Mucosa of rectum (tissue), 2 donors: ENCODE measurements around the gene XRCC3.

Experiments used
- H3K27ac ChIP-seq, 2 donors: one replicate each; pipeline ENCODE4 v1.7.0; 2013; ENCODE audit warnings: inconsistent platforms in 2 of 2, low read depth in 2 of 2, low read length in 2 of 2
- H3K27me3 ChIP-seq, 2 donors: one replicate each; pipeline ENCODE4 v1.7.0; 2013; ENCODE audit warnings: low read length in 2 of 2; ENCODE audit not compliant: control insufficient read depth in 2 of 2, insufficient read depth in 2 of 2
- H3K36me3 ChIP-seq, 2 donors: one replicate each; pipeline ENCODE4 v1.7.0; 2013; ENCODE audit warnings: low read length in 2 of 2; ENCODE audit not compliant: control insufficient read depth in 2 of 2, insufficient read depth in 2 of 2
- H3K4me1 ChIP-seq, 2 donors: one replicate each; pipeline ENCODE4 v1.7.0; 2013; ENCODE audit warnings: low read length in 2 of 2, mild to moderate bottlenecking in 1 of 2; ENCODE audit not compliant: control insufficient read depth in 2 of 2, insufficient read depth in 2 of 2
- H3K4me3 ChIP-seq, 2 donors: one replicate each; pipeline ENCODE4 v1.7.0; 2013; ENCODE audit warnings: low read length in 2 of 2
- H3K9ac ChIP-seq, 2 donors: one replicate each; pipeline ENCODE4 v1.7.0; 2013; ENCODE audit warnings: low read length in 2 of 2, low read depth in 1 of 2, mild to moderate bottlenecking in 1 of 2
- H3K9me3 ChIP-seq, 2 donors: one replicate each; pipeline ENCODE4 v1.7.0; 2013; ENCODE audit warnings: low read length in 2 of 2; ENCODE audit not compliant: control insufficient read depth in 2 of 2
- donor health status: healthy.
- donor health status: Normal muscosa, but diverticular disease.

XRCC3 gene

DNA sequence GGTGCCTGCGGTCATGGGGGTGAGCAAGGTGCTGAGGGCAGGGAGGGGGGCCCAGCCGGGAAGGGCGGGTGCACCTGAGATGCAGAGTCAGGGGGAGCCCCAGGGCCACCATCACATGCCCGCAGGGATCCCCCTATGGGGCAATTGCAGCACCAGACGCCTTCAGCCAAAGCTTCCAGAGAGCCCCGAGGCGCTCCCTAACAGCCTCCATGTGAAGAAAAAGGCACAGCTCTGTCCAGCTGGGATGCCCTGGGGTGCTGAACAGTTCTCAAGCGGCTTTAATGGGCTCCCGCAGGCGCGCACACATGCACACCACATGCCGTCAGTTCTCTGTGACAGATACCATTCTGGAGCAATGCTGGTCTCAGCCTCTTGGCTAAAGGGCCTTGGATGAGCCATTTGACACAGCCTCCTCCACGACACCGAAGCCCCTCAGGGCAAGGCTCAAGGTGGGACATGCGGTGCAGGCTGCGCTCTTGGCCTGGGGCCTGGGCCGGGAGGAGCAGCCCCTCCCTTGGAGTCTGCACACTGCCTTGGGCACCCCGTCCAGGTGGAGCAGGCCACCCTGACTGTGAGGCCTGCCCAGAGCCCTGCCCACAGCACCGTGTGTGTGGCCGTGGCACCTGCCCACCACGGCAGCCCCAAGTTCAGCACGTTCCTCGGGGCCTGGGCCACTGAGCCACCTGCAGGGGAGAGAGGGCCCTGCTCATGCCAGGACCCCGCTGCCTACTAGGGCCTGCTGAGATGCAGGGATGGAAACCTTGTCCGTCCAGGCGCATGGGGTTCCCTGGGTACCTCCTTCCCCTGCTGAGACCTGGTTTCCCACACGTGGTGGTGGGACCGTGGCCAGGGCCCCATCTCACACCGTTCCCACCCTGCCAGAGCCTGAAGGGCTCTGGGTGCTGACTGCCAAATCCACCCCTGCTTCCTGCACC lies 7.7 kb downstream of the XRCC3 start:
- no peak overlapping the region for H3K4me3 ChIP-seq
- no peaks in the 10 kb centered on the region for H3K27me3 ChIP-seq
- no peaks in the 10 kb centered on the region for H3K9me3 ChIP-seq
- H3K4me1 ChIP-seq = peaks cover 22 to 26% of the 10 kb centered on the region in 2 donors
- peaks cover 22 to 24% of the 10 kb centered on the region in 2 donors for H3K36me3 ChIP-seq
- H3K27ac ChIP-seq = no peak overlapping the region
- H3K9ac ChIP-seq = no peak overlapping the region

DNA sequence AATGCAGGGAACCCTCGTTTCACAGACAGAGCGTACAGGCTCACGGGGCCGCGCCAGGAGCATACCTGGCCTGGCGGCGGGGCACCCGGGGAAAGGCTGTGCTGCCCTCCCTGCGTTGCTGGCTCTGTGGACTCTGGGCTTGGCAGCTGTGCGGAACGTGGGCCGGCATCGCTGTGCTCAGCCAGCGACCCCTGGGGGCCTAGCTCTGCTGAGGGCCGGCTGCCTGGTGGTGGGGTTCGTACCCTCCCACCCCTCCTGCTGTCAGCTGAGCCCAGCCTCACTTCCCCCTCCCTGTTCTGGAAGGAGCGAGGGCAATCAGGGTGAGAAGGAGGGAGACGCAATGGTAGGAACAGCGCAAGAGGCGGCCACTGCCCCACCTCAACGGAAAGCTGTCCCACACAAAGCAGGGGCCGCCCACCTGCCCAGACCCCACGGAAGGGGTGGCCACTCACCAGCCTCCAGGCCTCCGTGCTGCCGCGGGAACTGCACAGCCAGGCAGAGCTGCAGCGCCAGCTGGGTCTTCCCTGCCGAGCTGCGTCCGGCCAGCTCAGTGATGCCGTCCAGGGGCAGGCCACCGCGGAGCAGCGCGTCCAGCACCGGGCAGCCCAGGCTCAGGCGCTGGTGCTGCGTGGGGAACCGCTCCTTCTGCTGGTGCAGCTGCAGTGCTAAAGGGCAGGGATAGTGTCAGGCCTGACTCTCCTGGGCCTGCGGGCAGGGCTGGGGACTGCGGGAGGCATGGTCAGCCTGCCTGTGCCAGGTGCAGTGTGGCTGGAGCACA lies 8.5 kb downstream of the XRCC3 start:
- H3K27me3 ChIP-seq = no peaks in the 10 kb centered on the region
- no peak overlapping the region for H3K9ac ChIP-seq
- peaks cover 29 to 30% of the 10 kb centered on the region in 2 donors for H3K36me3 ChIP-seq
- H3K4me1 ChIP-seq = peaks cover 14 to 18% of the 10 kb centered on the region in 2 donors
- no peak overlapping the region for H3K4me3 ChIP-seq
- H3K9me3 ChIP-seq = no peaks in the 10 kb centered on the region
- H3K27ac ChIP-seq = no peak overlapping the region

DNA sequence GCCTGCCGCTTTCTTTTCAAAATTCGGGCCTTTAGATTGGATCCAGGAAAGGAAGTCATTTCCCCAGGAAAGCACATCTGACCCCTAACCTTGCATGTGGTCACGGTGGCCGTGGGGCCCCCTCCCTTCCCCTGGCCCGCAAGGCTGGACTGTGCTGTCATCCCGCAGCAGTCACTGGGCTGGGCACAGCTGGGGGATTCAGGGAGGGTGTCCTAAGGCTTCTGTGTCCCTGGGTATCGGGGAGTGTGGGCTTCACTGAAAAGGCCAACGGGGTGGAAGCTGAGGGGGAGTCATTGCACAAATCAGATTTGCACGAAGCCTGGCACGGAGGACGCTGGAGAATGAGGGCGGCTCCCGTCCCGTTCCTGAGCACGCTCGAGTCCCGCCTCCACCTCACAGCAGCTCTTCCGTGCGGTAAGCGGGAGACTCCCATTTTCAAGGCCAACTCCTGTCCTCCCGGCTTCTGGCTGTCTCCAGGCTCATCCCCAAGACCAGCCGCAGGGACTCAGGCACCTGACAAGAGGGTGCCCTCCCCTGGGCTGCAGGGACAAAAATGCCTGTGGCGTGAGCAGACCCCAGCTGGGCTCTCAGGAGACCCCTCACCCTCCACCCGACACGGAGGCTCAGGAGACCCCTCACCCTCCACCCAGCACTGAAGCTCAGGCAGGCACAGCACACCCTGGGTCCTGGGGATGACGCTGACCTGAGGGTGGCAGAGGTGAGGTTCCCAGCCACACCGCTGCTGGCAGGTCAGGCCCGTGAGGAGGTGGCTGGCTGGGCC lies 9.6 kb downstream of the XRCC3 start:
- H3K4me3 ChIP-seq = no peak overlapping the region
- no peak overlapping the region for H3K9ac ChIP-seq
- H3K27me3 ChIP-seq = no peaks in the 10 kb centered on the region
- H3K36me3 ChIP-seq = peaks cover 30% of the 10 kb centered on the region in 2 donors
- H3K9me3 ChIP-seq = no peaks in the 10 kb centered on the region
- H3K27ac ChIP-seq = peak overlapping the region in 1 of 2 donors; percentile 45
- peaks cover 5 to 8% of the 10 kb centered on the region in 2 donors for H3K4me1 ChIP-seq

DNA sequence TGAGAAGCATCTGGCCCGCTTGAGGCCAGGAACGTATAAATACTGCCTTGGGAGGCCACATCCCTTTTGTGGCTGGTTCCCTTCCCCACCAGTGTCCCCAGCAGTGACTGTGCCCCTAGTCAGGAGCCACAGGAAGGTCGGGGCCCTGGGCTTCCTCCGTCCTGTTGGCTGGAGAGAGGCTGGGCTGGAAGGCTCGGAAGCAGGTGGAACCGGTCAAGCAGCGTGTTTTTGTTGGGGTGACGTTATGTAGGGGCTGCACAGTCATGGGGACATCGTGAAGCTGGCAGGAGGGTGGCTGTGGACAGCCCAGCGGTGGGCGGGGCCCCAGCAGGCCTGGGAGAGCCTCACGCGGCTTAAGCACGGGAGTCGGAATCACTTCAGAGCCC lies 10.1 kb downstream of the XRCC3 start:
- no peaks in the 10 kb centered on the region for H3K27me3 ChIP-seq
- no peak overlapping the region for H3K4me3 ChIP-seq
- H3K9me3 ChIP-seq = no peaks in the 10 kb centered on the region
- peak overlapping the region; percentile 9 to 45 for H3K27ac ChIP-seq
- no peak overlapping the region for H3K9ac ChIP-seq
- peaks cover 2 to 6% of the 10 kb centered on the region in 2 donors for H3K4me1 ChIP-seq
- peaks cover 30 to 34% of the 10 kb centered on the region in 2 donors for H3K36me3 ChIP-seq

DNA sequence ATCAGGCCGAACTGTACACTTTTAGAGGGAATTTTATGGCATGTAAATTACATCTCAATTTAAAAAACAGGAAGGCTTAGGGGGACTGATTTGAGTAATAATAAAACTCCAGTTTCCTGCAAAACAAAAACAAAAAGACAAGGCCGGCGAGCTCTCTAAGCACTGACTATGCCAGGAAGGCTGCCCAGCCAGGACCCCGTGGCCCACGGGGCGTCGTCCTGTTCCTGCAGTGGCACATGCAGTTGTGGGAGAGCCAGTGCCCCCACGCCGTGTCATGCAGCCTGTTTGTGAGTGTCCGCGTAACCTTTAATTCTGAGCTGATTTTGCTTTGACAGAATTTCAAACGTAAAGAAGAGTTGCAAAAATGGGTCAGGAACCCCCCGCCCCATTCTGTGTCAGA lies 10.5 kb downstream of the XRCC3 start:
- H3K9me3 ChIP-seq = no peaks in the 10 kb centered on the region
- peaks cover 0 to 2% of the 10 kb centered on the region in 2 donors for H3K4me1 ChIP-seq
- no peaks in the 10 kb centered on the region for H3K27me3 ChIP-seq
- H3K27ac ChIP-seq = peak overlapping the region in 1 of 2 donors; percentile 9
- no peak overlapping the region for H3K9ac ChIP-seq
- peaks cover 29 to 34% of the 10 kb centered on the region in 2 donors for H3K36me3 ChIP-seq
- H3K4me3 ChIP-seq = no peak overlapping the region

DNA sequence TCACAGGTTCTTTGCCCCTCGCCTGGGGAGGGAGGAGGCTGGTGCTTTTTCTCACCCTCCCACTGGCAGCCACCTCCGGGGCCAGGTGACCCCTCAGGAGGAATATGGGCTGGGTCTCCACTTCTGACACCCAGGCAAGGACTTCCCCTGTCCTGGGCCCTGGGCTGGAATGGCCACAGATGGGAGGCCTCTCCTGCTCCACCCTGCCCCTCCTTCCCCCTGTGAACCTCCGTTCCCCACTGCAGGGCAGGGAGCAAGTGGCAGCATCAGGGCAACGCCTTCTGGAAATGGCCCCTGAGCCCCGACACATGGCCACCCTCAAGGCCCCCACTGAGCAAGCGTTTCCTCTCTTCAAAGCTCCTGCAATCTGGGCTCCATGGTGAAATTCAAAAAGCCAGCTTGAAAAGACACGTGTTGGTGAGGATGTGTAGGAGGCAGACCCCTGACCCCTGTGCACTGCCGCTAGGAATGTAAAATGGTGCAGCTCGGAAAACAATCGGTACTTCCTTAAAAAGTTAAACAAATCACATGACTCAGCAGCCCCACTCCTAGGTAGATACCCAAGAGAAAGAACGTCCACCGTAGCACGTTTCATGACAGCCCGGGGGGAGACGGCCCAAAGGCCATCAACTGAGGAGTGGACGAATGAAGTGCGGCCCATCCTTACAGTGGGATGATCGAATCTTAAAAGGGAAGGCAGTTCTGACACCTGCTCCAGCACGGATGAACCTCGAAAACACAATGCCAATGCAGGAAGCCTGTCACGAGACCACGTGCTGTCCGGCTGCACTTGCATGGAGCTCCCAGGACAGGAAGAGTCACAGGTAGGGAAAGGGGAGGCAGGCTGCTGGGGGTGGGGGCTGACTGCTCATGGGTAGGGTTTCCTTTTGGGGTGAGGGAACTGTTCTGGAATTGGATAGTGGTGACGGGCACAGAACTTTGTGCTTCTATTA lies 11.5 kb downstream of the XRCC3 start:
- Histone ChIP-seq H3K9me3 (no peaks in the 10 kb centered on the region), H3K27me3 (no peaks in the 10 kb centered on the region), H3K27ac (no peak overlapping the region), H3K36me3 (peaks cover 27 to 38% of the 10 kb centered on the region in 2 donors), H3K4me1 (peaks cover 1 to 4% of the 10 kb centered on the region in 2 donors), H3K9ac (no peak overlapping the region), H3K4me3 (no peak overlapping the region)

DNA sequence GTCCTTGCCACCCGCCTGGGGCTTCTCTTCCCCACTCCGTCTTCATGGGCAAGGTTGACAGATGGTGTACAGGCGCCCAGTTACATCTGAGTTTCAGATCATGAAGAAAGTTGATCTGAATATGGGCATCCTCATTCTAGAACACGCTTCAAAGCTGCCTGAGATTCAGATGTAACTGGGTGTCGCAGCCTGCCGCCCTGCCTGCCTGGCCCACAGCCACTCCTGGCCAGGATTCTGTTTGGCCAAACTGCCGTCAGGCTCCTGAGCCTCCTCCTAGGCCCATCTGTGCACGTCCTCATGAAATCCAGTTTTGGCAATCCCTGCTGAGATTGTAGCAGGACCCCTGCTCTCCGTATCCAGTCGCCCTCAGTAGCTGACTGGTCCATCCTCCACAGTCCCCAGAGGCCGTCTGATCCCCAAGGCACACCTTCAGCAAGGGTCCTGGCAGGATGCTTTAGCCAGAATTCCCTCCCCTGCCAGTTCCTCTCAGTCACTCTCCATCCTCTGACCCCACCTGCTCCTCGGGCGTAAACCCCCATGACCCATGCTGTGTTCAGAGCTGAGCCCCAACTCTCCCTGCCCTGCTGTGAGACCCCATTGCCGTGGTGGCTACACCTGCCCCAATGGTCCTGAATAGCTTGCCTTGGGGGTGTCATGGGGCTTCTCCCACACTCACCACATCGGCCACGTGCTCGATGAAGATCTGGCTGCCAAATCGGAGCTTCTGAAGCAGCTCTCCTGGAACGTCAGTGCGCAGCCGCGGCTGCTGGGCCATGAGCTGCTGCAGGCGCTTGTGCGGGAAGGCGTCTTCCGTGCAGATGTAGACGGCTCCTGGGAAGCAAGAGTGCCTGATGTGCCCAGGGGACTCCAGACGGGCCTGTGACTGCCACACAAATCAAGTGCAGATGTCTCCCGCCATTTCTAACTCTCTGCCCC lies 12.5 kb downstream of the XRCC3 start:
- no peak overlapping the region for H3K4me3 ChIP-seq
- H3K27ac ChIP-seq = no peak overlapping the region
- peaks cover 27 to 43% of the 10 kb centered on the region in 2 donors for H3K36me3 ChIP-seq
- no peaks in the 10 kb centered on the region for H3K27me3 ChIP-seq
- no peaks in the 10 kb centered on the region for H3K9me3 ChIP-seq
- peaks cover 10 to 13% of the 10 kb centered on the region in 2 donors for H3K4me1 ChIP-seq
- H3K9ac ChIP-seq = no peak overlapping the region

DNA sequence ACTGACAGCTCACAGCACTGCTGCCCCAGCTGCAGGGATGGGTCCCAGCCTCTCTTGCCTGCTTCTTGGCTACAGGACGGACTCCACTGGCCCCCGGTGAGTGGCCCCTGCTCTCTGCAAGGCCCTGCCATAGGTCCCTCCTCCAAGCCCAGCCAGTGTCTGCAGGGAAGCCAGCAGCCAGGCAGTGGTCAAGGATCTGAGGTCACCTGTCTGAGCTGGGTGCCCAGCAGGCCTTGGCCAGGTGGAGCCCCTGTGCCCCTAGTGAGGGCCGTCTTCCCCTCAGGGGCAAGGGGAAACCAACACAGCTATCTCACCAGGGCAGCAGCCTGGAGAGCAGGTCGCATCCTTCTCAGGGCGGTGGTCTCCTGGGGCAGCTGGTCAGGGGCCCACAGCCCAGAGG lies 13.2 kb downstream of the XRCC3 start:
- peaks cover 15 to 18% of the 10 kb centered on the region in 2 donors for H3K4me1 ChIP-seq
- H3K36me3 ChIP-seq = peaks cover 27 to 45% of the 10 kb centered on the region in 2 donors
- H3K9me3 ChIP-seq = no peaks in the 10 kb centered on the region
- no peak overlapping the region for H3K4me3 ChIP-seq
- H3K27me3 ChIP-seq = no peaks in the 10 kb centered on the region
- H3K9ac ChIP-seq = no peak overlapping the region
- no peak overlapping the region for H3K27ac ChIP-seq
